Endothelial cell (in vitro differentiated cells): ENCODE results near the gene F8. TPM values are rescaled to one million over a fixed set of nuclear protein-coding genes. Genes with fewer than 3 reads are reported as not detected.

Experiments used
- DNase-seq: peaks from one replicate; pipeline ENCODE4 v3.0.0; 2021; ENCODE audit warnings: low spot score
- H3K27ac Mint-ChIP-seq: one replicate; pipeline ENCODE4 v1.8.0; 2021; ENCODE audit warnings: mixed read lengths, inconsistent platforms; ENCODE audit not compliant: unreplicated experiment
- H3K27me3 Mint-ChIP-seq: one replicate; pipeline ENCODE4 v1.8.0; 2021; ENCODE audit warnings: mild to moderate bottlenecking, moderate library complexity, mixed read lengths, inconsistent platforms; ENCODE audit not compliant: unreplicated experiment
- H3K36me3 Mint-ChIP-seq: one replicate; pipeline ENCODE4 v1.8.0; 2021; ENCODE audit warnings: mild to moderate bottlenecking, low read depth, mixed read lengths, inconsistent platforms; ENCODE audit not compliant: unreplicated experiment
- H3K4me1 Mint-ChIP-seq: one replicate; pipeline ENCODE4 v1.8.0; 2021; ENCODE audit warnings: mild to moderate bottlenecking, mixed read lengths, inconsistent platforms; ENCODE audit not compliant: unreplicated experiment
- H3K4me3 Mint-ChIP-seq: one replicate; pipeline ENCODE4 v1.8.0; 2021; ENCODE audit warnings: mild to moderate bottlenecking, mixed read lengths, inconsistent platforms; ENCODE audit not compliant: unreplicated experiment
- H3K9me3 Mint-ChIP-seq: one replicate; pipeline ENCODE4 v1.8.0; 2021; ENCODE audit warnings: mixed read lengths, inconsistent platforms; ENCODE audit not compliant: unreplicated experiment
- total RNA-seq: library from RNA; stranded (reverse); fragmentation: NEBNext Ultra II Directional; extraction: Animal tissue kit (Norgen Biotek cat#: 25700); gene quantifications from one replicate; pipeline ENCODE4 v1.2.1, GENCODE V29; 2021; ENCODE audit not compliant: unreplicated experiment
- TF ChIP-seq, protein P1 (sequence below): fragments of 200-600 bp; sonication (generic); IDR thresholded peaks from one replicate; pipeline ENCODE4 v1.5.0; 2021; ENCODE audit warnings: antibody characterized with exemption; ENCODE audit not compliant: unreplicated experiment

F8 gene
- total RNA-seq, 1 donor from 2014 or later, result 4.5 TPM

DNA sequence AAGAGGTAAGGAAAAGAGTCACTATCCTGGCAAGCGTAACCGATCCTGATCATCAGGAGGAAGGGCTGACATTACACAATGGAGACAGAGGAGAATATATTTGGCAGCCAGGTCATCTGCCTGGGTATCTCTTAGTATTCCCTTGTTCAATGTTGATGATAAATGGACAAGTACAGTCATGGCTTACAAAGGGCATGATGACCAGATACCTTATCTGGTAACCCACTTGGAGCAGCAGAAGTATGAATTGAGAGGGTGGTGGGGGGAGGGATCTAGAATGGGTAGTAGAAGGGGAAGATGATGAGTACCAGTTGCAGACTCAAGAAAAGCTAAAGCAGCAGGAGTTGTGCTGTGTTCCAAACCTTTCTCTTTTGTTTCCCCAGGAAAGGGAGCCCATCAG is 17.3 kb downstream of the F8 start:
- Mint-ChIP-seq H3K4me1 (no peaks in the 10 kb centered on the region), H3K4me3 (no peak overlapping the region), H3K27me3 (no peaks in the 10 kb centered on the region), H3K36me3 (no peaks in the 10 kb centered on the region), H3K9me3 (no peaks in the 10 kb centered on the region), H3K27ac (no peak overlapping the region)
- TF ChIP-seq, protein P1, sequence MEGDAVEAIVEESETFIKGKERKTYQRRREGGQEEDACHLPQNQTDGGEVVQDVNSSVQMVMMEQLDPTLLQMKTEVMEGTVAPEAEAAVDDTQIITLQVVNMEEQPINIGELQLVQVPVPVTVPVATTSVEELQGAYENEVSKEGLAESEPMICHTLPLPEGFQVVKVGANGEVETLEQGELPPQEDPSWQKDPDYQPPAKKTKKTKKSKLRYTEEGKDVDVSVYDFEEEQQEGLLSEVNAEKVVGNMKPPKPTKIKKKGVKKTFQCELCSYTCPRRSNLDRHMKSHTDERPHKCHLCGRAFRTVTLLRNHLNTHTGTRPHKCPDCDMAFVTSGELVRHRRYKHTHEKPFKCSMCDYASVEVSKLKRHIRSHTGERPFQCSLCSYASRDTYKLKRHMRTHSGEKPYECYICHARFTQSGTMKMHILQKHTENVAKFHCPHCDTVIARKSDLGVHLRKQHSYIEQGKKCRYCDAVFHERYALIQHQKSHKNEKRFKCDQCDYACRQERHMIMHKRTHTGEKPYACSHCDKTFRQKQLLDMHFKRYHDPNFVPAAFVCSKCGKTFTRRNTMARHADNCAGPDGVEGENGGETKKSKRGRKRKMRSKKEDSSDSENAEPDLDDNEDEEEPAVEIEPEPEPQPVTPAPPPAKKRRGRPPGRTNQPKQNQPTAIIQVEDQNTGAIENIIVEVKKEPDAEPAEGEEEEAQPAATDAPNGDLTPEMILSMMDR, result no peak
- DNase-seq, result no peak

DNA sequence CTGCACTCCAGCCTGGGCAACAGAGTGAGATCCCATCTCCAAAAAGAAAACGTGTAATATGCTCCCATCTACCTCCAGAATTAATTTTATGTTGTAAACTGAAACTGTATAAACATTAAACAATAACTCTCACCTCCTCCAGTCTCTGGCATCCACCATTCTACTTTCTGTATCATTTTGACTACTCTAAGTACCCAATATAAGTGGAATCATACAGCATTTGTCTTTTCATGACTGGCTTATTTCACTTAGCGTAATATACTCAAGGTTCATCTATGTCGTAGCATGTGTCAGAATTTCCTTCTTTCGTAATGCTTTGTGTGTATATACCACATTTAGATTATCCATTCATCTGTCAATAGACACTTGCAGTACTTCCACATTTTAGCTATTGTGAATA is 20.6 kb downstream of the F8 start:
- Mint-ChIP-seq H3K36me3 (no peaks in the 10 kb centered on the region), H3K27me3 (no peaks in the 10 kb centered on the region), H3K9me3 (no peaks in the 10 kb centered on the region), H3K4me3 (no peak overlapping the region), H3K4me1 (no peaks in the 10 kb centered on the region), H3K27ac (no peak overlapping the region)
- TF ChIP-seq, protein P1, result no peak
- no peak for DNase-seq

GRCh38 chrX:155000841-155001240 is 21.7 kb downstream of the F8 start:
- H3K9me3 Mint-ChIP-seq, result no peaks in the 10 kb centered on the region
- no peaks in the 10 kb centered on the region for H3K4me1 Mint-ChIP-seq
- no peak for DNase-seq
- TF ChIP-seq, protein P1, result no peak
- no peaks in the 10 kb centered on the region for H3K27me3 Mint-ChIP-seq
- H3K27ac Mint-ChIP-seq, result no peak overlapping the region
- H3K36me3 Mint-ChIP-seq, result no peaks in the 10 kb centered on the region
- H3K4me3 Mint-ChIP-seq, result no peak overlapping the region

- Mint-ChIP-seq H3K27me3 (no peaks in the 10 kb centered on the region), H3K36me3 (no peaks in the 10 kb centered on the region), H3K4me1 (no peaks in the 10 kb centered on the region), H3K27ac (no peak overlapping the region), H3K4me3 (no peak overlapping the region), H3K9me3 (no peaks in the 10 kb centered on the region)
- no peak for DNase-seq
- TF ChIP-seq, protein P1, result no peak
Measured at GRCh38 chrX:154998204-154998880, 24.2 kb downstream of the F8 start.

DNA sequence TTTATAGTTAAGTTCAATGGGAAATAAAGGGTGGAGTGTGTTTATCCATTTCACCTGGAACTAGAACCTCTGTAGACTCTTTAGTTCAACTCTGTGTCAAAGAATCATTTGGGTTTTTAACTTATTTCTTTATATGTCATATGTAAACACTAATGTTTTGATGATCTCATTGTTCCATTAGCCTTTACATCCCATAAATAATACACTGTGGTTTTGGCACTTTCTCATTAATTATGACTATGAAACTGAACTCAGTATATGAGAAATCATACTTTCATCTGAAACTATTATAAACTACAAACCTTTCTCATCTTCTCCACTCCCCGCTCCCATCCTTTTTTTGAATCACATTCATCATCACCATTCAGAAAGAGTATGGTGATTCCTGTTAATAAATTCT is 31.0 kb downstream of the F8 start:
- TF ChIP-seq, protein P1, result no peak
- no peak for DNase-seq
- Mint-ChIP-seq H3K36me3 (no peaks in the 10 kb centered on the region), H3K9me3 (no peaks in the 10 kb centered on the region), H3K4me1 (no peaks in the 10 kb centered on the region), H3K27me3 (no peaks in the 10 kb centered on the region), H3K27ac (no peak overlapping the region), H3K4me3 (no peak overlapping the region)
